ENCODE data around the gene ADH4.

The ADH4 gene

DNA sequence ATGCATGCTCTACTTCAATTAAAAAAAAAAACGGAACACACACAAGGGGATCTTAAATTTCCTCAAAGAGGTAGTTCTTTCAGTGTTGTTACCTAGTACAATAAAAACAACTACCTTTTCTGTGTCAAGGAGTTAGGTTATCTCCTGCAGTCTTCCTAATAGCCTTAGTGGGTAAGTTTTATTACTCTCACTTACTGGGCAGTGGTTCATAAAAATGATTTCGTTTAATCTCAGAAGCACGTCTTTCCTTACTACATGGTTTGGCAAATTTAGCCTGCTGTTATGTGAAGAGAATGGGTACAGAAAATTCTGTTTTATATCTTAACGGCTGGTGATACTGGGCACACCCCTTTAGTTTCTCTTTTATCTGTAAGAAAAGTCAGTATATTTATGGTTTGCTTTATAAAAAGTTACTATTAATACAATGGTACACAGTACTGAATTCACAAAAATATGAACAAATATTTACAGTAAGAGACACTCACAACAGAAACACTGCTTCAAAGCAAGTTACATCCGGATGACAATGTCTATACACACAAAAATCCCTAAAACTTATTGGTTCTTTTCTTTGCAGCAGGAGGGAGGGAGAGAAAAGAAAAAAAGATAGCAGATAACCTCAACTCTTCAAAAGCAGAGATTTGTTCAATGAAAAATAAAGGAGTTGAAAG lies 64.3 kb downstream of the ADH4 start:
- no peak overlapping the region for H3K4me3 ChIP-seq (ENCODE audit: low read depth, low read length)
- TF ChIP-seq, protein P1, sequence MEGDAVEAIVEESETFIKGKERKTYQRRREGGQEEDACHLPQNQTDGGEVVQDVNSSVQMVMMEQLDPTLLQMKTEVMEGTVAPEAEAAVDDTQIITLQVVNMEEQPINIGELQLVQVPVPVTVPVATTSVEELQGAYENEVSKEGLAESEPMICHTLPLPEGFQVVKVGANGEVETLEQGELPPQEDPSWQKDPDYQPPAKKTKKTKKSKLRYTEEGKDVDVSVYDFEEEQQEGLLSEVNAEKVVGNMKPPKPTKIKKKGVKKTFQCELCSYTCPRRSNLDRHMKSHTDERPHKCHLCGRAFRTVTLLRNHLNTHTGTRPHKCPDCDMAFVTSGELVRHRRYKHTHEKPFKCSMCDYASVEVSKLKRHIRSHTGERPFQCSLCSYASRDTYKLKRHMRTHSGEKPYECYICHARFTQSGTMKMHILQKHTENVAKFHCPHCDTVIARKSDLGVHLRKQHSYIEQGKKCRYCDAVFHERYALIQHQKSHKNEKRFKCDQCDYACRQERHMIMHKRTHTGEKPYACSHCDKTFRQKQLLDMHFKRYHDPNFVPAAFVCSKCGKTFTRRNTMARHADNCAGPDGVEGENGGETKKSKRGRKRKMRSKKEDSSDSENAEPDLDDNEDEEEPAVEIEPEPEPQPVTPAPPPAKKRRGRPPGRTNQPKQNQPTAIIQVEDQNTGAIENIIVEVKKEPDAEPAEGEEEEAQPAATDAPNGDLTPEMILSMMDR (IDR thresholded peaks at IDR 0.05; ENCODE audit: low read depth, low read length): no peak

DNA sequence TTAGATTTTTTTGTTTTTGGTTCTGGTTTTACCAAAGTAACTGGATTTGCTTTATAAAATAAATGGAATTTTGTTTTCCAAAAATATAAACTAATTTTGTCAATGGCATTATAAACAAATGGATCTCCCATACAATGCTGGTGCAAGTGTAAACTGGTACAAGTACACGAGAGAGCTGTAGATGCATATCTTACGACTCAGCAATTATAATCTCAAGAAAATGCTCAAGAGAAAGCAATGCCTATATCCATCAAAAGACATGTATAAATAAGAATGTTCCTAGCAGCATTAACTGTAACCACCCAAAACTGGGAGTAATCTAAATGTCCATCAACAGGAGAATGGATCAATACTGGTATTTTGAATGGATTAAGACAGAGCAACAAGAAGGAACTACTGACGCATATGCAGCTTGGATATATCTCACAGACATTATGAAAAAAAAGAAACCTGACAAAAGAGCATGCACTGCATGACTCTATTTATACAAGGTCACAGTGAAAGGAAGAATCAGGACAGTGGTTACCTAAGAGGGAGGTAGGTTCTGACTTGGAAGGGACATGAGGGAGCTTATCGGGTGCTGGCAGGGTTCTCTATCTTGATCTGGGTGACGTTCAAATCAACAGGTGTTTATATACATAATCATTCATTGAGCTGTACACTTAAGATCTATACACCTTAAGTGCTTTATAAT lies 65.0 kb downstream of the ADH4 start:
- TF ChIP-seq, protein P1 (IDR thresholded peaks at IDR 0.05; ENCODE audit: low read depth, low read length): no peak

DNA sequence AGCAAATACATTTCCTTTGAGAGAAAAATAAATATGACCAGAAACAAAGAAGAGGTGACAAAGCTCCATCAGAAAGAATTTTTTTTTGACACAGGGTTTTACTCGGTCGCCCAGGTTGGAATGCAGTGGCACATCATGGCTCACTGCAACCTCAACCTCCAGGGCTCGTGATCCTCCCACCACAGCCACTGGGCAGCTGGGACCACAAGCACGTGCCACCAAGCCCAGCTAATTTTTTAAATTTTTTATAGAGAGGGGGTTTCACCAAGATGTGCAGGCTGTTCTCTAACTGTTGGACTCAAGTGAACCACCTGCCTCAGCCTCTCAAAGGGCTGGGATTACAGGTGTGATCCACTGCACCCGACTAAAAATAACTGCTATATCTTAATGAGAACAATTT lies 65.8 kb downstream of the ADH4 start:
- TF ChIP-seq, protein P1 (IDR thresholded peaks at IDR 0.05; ENCODE audit: low read depth, low read length): no peak
- H3K4me3 ChIP-seq (ENCODE audit: low read depth, low read length): no peak overlapping the region

More for the DNA sequence above, 65.0 kb downstream of the ADH4 start:
- H3K4me3 ChIP-seq (ENCODE audit: low read depth, low read length): no peak overlapping the region

DNA sequence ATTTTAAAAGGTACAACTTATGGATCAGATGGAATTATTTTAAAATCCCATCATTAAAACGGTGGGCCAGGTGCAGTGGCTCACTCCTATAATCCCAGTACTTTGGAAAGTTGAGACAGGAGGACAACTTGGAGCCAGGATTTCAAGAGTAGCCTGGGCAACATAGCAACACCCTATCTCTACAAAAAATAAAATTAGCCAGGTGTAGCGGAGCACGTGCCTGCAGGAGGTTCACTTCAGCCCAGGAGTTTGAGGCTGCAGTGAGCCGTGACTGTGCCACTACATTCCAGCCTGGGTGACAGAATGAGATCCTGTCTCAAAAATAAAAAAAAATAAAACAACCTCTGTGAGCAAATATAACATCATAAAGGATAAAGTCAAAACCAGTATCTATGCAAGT lies 66.9 kb downstream of the ADH4 start:
- TF ChIP-seq, protein P1 (IDR thresholded peaks at IDR 0.05; ENCODE audit: low read depth, low read length): no peak
- no peak overlapping the region for H3K4me3 ChIP-seq (ENCODE audit: low read depth, low read length)

DNA sequence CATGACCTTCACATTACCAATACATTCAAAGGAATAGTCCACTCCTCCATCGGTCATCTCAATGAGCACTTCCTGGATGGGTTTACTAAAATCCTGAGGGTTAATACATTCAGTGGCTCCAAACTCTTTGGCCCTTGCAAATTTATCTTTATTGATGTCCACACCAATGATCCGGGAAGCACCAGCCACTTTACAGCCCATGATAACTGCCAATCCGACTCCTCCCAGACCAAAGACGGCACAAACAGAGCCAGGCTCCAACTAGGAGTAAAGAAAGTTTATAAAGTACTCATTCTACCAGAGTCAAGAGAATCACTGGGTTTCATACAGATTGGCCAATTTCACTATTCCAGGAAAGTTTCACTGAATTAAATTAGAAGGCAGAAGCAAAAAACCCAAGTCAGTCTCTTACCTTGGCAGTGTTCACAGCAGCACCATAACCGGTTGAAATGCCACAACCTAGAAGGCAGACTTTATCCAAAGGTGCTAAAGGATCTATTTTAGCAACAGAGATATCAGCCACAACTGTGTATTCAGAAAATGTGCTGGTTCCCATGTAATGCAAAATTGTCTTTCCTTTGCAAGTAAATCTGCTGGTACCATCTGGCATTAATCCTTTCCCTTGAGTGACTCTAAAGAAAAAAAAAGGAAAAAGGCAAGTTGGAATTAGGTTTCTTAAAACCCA lies 67.7 kb downstream of the ADH4 start:
- TF ChIP-seq, protein P1 (IDR thresholded peaks at IDR 0.05; ENCODE audit: low read depth, low read length): no peak
- no peak overlapping the region for H3K4me3 ChIP-seq (ENCODE audit: low read depth, low read length)

DNA sequence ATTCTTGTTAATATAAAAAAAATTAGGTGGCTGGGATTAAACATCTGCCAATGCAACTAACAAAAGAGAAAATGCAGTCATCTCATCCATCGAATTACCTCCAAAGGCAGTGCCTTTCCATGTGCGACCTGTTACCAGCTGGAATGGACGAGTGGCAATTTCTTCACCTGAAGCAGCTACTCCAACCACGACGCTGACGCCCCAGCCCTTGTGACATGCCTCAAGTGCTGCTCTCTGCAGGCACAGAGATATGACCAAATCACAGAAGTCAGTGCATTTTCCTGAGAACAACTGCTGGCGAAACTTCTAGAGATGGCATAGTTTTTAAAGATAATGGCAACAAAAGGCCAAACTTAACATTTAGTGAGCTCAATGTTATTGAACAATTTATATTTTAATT lies 69.3 kb downstream of the ADH4 start:
- TF ChIP-seq, protein P1 (IDR thresholded peaks at IDR 0.05; ENCODE audit: low read depth, low read length): no peak
- no peak overlapping the region for H3K4me3 ChIP-seq (ENCODE audit: low read depth, low read length)

Measured in WI38 (cell line).